Aorta (tissue), 5 donors: ENCODE data around the gene QPCTL. TPM values are rescaled to one million over a fixed set of nuclear protein-coding genes. Genes with fewer than 3 reads are reported as not detected.

Source experiments
- ATAC-seq: fragments of 200-7000 bp; cut with Tn5 transposase; one replicate; pipeline ENCODE4 v1.9.1; 2022; ENCODE audit warnings: moderate library complexity; ENCODE audit not compliant: low FRiP score
- DNase-seq, 2 donors: peaks; one replicate each; pipeline ENCODE4 v3.0.0-alpha.2; 2020
- H3K27ac ChIP-seq, 2 donors: one replicate each; pipeline ENCODE4 v1.5.1; 2013; ENCODE audit warnings: low read length in 2 of 2, mild to moderate bottlenecking in 2 of 2, moderate library complexity in 2 of 2, control low read depth in 1 of 2, inconsistent platforms in 1 of 2, low read depth in 1 of 2
- H3K27me3 ChIP-seq, 2 donors: one replicate each; pipeline ENCODE4 v1.6.1; 2013; ENCODE audit warnings: control low read depth in 1 of 2, low read length in 1 of 2, mild to moderate bottlenecking in 1 of 2, moderate library complexity in 1 of 2; ENCODE audit not compliant: insufficient read depth in 2 of 2, control insufficient read depth in 1 of 2
- H3K36me3 ChIP-seq, 2 donors: one replicate each; pipeline ENCODE4 v1.6.1; 2013; ENCODE audit warnings: control low read depth in 1 of 2, low read length in 1 of 2, mild to moderate bottlenecking in 1 of 2; ENCODE audit not compliant: insufficient read depth in 2 of 2, control insufficient read depth in 1 of 2
- H3K4me1 ChIP-seq, 2 donors: one replicate each; pipeline ENCODE4 v1.6.1; 2013; ENCODE audit warnings: low read length in 2 of 2, control low read depth in 1 of 2, mild to moderate bottlenecking in 1 of 2, moderate library complexity in 1 of 2; ENCODE audit not compliant: insufficient read depth in 2 of 2, control insufficient read depth in 1 of 2
- H3K4me3 ChIP-seq, 2 donors: one replicate each; pipeline ENCODE4 v1.5.1; 2013; ENCODE audit warnings: low read length in 2 of 2, control low read depth in 1 of 2, mild to moderate bottlenecking in 1 of 2
- H3K9me3 ChIP-seq: one replicate; pipeline ENCODE4 v1.6.1; 2013; ENCODE audit warnings: mild to moderate bottlenecking, low read length; ENCODE audit not compliant: control insufficient read depth
- WGBS, 2 donors: extraction: QIAGEN DNeasy Blood & Tissue Kit; methylation state at CpG; one replicate each; pipeline ENCODE4 v1.1.7; 2013; 5-methylcytosine and 5-hydroxymethylcytosine counted together
- intact Hi-C, 2 donors: fragments of 100-400 bp; cut with DNase I; formaldehyde crosslinking; loops; one replicate each; pipeline versions ENCODE4 v1.14.2 to v1.15.0; 2022
- polyA plus RNA-seq, 2 donors: library from polyadenylated mRNA; stranded (reverse); fragments of 200-250 nt; gene quantifications; one replicate each; pipeline ENCODE4 v1.2.3, GENCODE V29; 2013
- total RNA-seq, 2 donors: library from RNA; stranded (reverse); fragmentation: NEBNext Ultra II Directional; extraction: Animal tissue kit (Norgen Biotek cat#: 25700); gene quantifications; one replicate each; pipeline ENCODE4 v1.2.1, GENCODE V29; 2021
- donor health status: healthy with polysubstance abuse.
- donor health status: Bipolar disorder and iron deficiency.
- donor health status: DM: no; HTN: no; CAD: no.
- donor health status: DM: no; HTN: no; CAD: no.
- donor health status: DM: yes; HTN: yes; CAD: no.

Gene QPCTL
- total and polyA plus RNA-seq, 4 donors, result 1.9 to 11.1 (median 5.3) TPM

DNA sequence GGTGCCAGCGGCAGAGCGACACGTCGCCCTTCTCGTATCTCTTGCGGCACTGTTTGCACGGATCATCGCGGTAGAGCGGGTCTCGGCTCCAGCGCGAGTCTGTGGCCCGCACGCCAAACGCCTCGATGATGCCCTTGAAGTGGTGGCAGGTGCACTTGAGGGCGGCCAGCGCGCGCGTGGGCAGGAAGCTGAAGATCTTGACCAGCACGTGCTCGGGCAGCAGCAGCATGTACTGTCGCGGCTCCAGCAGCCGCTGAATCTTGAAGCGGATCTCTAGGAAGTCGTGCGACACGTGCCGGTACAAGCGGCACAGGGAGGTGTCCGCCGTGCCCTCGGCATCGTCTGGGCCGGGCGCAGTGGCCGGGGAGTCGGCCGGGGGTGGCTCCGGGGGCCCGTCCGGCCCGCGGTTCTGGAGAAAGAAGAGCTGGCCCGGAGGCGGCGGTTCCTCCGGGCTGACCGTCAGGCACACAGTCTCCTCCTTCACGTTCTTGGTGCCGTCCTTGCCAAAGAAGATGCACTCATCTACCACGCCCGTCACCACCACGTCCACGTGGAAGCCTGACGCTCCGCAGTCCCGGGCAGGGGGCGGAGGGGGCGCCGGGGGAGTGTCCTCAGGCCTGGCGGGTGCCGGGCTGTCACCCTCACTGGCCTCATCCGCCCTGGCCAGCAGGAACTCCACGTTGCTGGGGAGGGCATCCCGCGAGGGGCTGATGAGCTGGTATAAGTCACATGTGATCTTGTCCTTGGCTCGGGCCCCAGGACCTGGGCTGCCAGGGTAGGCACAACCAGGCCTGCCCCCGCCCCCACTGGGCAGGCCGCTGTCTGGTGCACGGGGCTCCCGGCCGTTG lies 19.6 kb downstream of the QPCTL start:
- Histone ChIP-seq H3K4me3 (no peak overlapping the region), H3K36me3 (no peaks in the 10 kb centered on the region), H3K9me3 (no peaks in the 10 kb centered on the region), H3K27me3 (no peaks in the 10 kb centered on the region), H3K27ac (no peak overlapping the region), H3K4me1 (no peaks in the 10 kb centered on the region)
- WGBS, 2 donors, result 91 to 92% methylated on average over 73 to 76 of the region's 76 CpGs
- intact Hi-C loops, result loop anchor here in 1 of 2 donors (10.0 kb wide), 1 partner anchor 1333 kb away; the partner anchor contains the start of gene TMEM160
- ATAC-seq (no peak), DNase-seq (no peak)

GRCh38 chr19:45712699-45713067 lies 20.2 kb downstream of the QPCTL start:
- DNase-seq (no peak), ATAC-seq (no peak)
- H3K9me3 ChIP-seq, result no peaks in the 10 kb centered on the region
- H3K4me3 ChIP-seq, result no peak overlapping the region
- H3K4me1 ChIP-seq, result no peaks in the 10 kb centered on the region
- intact Hi-C loops, result loop anchor here in 1 of 2 donors (10.0 kb wide), 1 partner anchor 1332 kb away; the partner anchor contains the start of gene TMEM160
- H3K27ac ChIP-seq, result no peak overlapping the region
- no peaks in the 10 kb centered on the region for H3K36me3 ChIP-seq
- H3K27me3 ChIP-seq, result no peaks in the 10 kb centered on the region
- 94 to 96% methylated on average over 22 to 25 of the region's 25 CpGs for WGBS, 2 donors

GRCh38 chr19:45713141-45713540 lies 20.7 kb downstream of the QPCTL start:
- no peak overlapping the region for H3K27ac ChIP-seq

GRCh38 chr19:45715139-45715538 lies 22.7 kb downstream of the QPCTL start:
- H3K4me1 ChIP-seq, result no peaks in the 10 kb centered on the region
- no peaks in the 10 kb centered on the region for H3K9me3 ChIP-seq
- 96% methylated on average over 3 of the region's 3 CpGs for WGBS, 2 donors
- H3K27me3 ChIP-seq, result no peaks in the 10 kb centered on the region
- H3K4me3 ChIP-seq, result no peak overlapping the region
- ATAC-seq (no peak), DNase-seq (no peak)
- H3K36me3 ChIP-seq, result no peaks in the 10 kb centered on the region
- intact Hi-C loops, result loop anchor here in 1 of 2 donors (5.0 to 10.0 kb wide), 2 partner anchors 52 to 1330 kb away; partner anchors contain the start of genes SIX5 and TMEM160
- no peak overlapping the region for H3K27ac ChIP-seq

More at GRCh38 chr19:45713141-45713540, 20.7 kb downstream of the QPCTL start:
- Histone ChIP-seq H3K36me3 (no peaks in the 10 kb centered on the region), H3K9me3 (no peaks in the 10 kb centered on the region), H3K4me3 (no peak overlapping the region), H3K27me3 (no peaks in the 10 kb centered on the region), H3K4me1 (no peaks in the 10 kb centered on the region)
- intact Hi-C loops, result loop anchor here in 1 of 2 donors (10.0 kb wide), 1 partner anchor 1332 kb away; the partner anchor contains the start of gene TMEM160
- ATAC-seq (no peak), DNase-seq (no peak)
- 90 to 91% methylated on average over 14 to 15 of the region's 15 CpGs for WGBS, 2 donors

- intact Hi-C loops, result loop anchor here in 1 of 2 donors (5.0 to 10.0 kb wide), 2 partner anchors 51 to 1328 kb away; partner anchors contain the start of genes SIX5 and TMEM160
- Histone ChIP-seq H3K36me3 (no peaks in the 10 kb centered on the region), H3K27ac (no peak overlapping the region), H3K4me3 (peak overlapping the region; percentile 35 to 64), H3K27me3 (no peaks in the 10 kb centered on the region), H3K4me1 (no peaks in the 10 kb centered on the region), H3K9me3 (no peaks in the 10 kb centered on the region)
- DNase-seq (no peak), ATAC-seq (no peak)
- 1% methylated on average over 24 of the region's 24 CpGs for WGBS, 2 donors
Measured at GRCh38 chr19:45716359-45717130, 24.1 kb downstream of the QPCTL start.

DNA sequence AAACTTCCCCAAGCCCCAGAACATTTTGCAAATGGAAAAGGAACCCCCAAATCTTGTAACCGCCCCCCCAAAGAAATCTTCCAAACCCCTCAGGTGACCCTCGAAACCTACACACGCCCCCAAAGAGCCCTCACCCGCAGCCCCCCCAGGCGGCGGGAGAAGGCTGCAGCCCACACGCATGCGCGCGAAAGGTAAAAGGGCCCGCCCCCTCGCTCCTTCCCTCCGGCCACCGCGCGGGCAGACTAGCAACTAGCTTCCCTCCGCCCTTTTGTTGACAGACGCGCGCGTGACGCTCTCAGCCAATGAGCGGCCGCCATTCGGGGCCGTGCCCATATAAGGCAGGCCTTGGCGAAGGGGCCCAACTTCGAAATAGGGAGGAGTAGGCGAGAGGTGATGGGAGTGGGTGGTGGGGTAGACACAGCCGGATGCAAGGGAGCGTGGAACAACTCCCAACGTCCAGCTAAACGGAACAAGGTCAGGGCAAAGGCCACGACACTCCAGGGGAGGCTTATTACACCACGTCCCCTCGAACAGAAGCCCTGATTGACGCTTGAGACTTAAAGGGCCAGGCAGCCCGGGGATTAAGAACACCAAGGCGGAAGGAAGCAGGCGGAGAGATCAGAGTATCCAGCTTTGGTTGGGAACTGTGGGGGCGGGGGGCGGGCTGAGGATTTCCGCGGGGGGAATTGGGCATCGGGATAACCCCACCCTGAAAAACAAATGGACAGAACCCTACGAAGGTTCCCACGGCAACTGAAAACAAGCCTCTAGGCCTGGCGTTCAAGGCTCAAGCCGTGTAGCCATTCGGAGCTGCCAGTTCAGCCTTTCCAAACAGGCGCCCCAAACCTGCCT lies 24.9 kb downstream of the QPCTL start:
- Histone ChIP-seq H3K9me3 (no peaks in the 10 kb centered on the region), H3K27ac (peak overlapping the region in 1 of 2 donors; percentile 77), H3K36me3 (no peaks in the 10 kb centered on the region), H3K4me1 (no peaks in the 10 kb centered on the region), H3K27me3 (no peaks in the 10 kb centered on the region), H3K4me3 (peak overlapping the region; percentile 35 to 64)
- intact Hi-C loops, result loop anchor here in 1 of 2 donors (5.0 to 10.0 kb wide), 2 partner anchors 50 to 1327 kb away; partner anchors contain the start of genes SIX5 and TMEM160
- 0% methylated on average over 51 of the region's 51 CpGs for WGBS, 2 donors
- ATAC-seq, result peak; percentile 99
- peak; percentile 99 for DNase-seq

DNA sequence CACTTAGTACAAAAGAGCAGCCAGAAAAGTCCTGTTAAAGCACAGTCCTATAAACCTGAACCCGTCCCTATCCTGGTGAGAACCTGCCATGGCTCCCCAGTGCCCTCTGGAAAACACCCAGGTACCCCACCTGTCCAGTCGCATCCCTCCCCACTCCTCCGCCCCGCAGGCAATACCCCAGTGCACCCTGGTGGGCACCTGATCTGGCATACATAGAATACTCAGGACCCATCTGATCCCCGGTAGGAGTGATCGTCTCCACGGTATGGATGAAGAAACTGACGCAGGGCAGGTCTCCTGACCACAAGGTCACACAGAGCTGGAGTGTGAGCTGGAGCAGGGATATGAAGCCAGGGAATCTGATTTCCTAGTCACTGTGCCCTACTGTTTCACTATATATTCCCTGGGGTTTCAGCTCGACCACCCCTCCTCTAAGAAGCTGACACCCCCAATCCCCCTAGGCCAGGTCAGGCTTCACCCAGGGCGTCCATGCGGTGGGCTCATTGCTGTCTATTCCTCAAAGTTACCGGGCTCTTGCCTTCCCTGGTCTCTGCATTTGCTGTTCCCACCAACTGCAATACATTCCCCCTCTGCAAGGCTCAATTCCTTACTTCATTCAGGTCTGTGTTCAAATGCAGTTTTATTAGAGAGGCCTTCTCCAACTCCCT lies 25.7 kb downstream of the QPCTL start:
- Histone ChIP-seq H3K4me1 (no peaks in the 10 kb centered on the region), H3K27me3 (no peaks in the 10 kb centered on the region), H3K4me3 (peak overlapping the region; percentile 14 to 47), H3K9me3 (no peaks in the 10 kb centered on the region), H3K27ac (peak overlapping the region in 1 of 2 donors; percentile 77), H3K36me3 (no peaks in the 10 kb centered on the region)
- intact Hi-C loops, result loop anchor here in 1 of 2 donors (5.0 to 10.0 kb wide), 2 partner anchors 49 to 1327 kb away; partner anchors contain the start of genes SIX5 and TMEM160
- DNase-seq (peak in 1 of 2 donors; percentile 58), ATAC-seq (no peak)
- whole genome bisulfite sequencing, 2 donors, result 51 to 52% methylated on average over 12 of the region's 12 CpGs
